Putamen (tissue), 1 donor: Measurements from ENCODE around the gene TM7SF3.
"Not testable (repeated sequence)": the region's sequence is repeated elsewhere in the genome, so short reads cannot be mapped to it uniquely, and the experiment has no call there.

Experiments used
- DNase-seq: peaks from one replicate; pipeline ENCODE4 v3.0.0-alpha.2; 2016; ENCODE audit warnings: low spot score

The TM7SF3 gene

DNA sequence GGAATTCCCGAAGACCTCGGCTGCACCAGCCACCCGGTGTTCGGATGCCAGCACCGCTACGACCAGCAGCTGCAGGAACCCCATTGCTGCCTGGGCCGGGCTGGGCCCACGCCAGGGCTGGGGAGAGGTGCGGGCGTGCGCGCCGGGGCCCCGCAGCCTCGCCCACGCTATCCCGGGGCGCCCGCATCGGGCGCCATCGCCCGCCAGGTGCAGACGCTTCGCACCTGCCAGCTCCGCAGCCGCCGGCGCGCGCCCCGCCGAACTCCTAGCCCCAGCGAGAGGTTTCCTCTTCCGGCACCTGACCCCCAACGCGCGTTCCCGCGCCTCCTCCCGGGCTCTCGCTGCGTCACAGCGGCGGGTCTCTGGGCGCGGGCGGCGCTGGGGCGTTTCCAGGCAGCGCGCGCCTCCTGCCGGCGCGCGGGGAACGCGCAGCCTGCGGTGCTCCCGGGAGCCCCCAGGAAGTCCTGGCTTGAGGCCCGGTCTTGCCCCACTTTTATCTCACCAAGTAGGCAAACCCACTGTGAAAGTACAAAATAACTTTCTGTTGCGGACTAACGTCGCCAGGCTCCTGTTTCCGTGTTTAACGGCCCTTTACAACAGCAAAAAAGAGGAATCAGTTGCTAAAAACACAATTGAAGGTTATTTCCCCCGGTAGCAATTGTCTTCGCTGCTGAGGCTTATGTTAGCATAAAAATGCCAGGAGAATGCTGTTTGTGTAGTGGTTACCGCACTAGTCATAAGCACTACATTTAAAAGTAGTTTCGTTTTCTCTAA is at the start of gene TM7SF3:
TM7SF3 (minus strand) TSS at position 300 of the 774 bp plus-strand sequence; CDS start at position 84, 216 bp downstream.
- peak; percentile 90 for DNase-seq

DNA sequence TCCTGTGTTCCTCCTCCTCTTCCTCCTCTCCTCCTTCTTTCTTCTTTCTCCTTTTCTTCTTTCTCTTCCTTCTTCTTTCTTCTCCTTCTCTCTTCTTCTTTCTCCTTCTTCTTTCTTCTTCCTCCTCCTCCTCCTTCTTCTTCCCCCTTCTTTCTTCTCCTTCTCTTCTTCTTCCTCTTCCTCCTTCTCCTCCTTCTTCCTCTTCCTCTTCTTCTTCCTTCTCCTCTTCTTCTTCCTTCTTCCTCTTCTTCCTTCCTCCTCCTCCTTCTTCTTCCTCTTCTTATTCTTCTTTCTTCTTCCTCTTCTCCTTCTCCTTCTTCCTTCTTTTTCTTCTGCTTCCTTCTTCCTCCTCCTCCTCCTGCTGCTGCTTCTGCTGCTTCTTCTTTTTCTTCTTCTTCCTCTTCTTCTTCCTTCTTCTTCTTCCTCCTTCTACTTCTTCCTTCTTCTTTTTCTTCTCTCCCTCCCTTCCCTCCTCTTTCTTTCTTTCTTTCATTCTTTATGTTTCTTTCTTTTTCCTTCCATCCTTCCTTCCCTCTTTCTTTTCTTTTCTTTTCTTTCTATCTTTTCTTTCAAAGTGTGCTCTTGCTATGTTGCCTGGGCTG is 49.2 kb upstream of the TM7SF3 start:
- no peak for DNase-seq

DNA sequence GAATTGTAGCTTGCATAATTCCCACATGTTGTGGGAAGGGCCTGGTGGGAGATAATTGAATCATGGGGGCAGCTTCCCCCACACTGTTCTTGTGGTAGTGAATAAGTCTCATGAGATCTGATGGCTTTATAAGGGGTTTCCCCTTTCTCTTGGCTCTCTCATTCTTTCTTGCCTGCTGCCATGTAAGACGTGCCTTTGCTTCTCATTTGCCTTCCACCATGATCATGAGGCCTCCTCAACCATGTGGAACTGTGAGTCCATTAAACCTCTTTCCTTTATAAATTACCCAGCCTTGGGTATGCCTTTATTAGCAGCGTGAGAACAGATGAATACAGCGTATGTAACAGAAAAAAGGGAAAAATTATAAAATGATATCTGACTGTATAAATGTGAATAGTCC is 47.1 kb upstream of the TM7SF3 start:
- DNase-seq, result no peak

GRCh38 chr12:27060740-27061139 is 46.6 kb upstream of the TM7SF3 start:
- DNase-seq, result no peak

DNA sequence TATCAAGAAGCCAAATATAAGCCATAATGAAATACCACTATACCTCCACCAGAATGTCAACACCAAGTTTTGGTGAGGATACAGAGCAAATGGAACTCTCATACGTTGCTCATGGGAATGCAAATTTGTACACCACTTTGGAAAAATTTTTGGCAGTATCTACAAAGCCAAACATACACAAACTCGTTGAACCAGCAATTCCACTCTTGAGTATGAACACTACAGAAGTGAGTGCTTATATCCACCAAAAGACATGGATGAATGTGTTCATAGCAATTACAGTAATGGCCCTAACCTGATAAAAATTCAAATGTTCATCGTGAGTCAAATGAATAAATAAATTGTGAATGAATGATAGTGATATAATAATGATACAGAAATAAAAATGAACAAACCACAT is 43.4 kb upstream of the TM7SF3 start:
- DNase-seq, result no peak

GRCh38 chr12:27055966-27056365 is 41.8 kb upstream of the TM7SF3 start:
- DNase-seq, result no peak

- no peak for DNase-seq
Measured at GRCh38 chr12:27052742-27053141, 38.6 kb upstream of the TM7SF3 start.

DNA sequence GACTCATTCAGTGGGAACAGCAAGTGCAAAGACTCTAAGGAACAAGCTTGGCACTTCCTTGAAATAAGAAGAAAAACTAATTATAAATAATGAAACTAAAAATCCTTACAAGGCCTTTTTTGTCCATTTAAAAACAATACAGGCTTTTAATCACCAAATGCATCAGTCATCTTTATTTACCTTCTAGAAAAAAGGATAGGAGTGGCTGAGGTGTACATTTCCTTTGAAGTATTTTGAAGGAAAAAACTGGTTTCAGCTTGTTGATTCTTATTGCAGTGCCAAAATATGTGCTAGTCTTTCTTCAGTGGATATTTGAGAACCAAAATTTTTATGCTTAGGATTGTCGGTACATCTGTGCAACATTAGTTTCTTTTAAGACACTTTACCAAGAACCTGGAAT is 38.0 kb upstream of the TM7SF3 start:
- DNase-seq, result no peak

DNA sequence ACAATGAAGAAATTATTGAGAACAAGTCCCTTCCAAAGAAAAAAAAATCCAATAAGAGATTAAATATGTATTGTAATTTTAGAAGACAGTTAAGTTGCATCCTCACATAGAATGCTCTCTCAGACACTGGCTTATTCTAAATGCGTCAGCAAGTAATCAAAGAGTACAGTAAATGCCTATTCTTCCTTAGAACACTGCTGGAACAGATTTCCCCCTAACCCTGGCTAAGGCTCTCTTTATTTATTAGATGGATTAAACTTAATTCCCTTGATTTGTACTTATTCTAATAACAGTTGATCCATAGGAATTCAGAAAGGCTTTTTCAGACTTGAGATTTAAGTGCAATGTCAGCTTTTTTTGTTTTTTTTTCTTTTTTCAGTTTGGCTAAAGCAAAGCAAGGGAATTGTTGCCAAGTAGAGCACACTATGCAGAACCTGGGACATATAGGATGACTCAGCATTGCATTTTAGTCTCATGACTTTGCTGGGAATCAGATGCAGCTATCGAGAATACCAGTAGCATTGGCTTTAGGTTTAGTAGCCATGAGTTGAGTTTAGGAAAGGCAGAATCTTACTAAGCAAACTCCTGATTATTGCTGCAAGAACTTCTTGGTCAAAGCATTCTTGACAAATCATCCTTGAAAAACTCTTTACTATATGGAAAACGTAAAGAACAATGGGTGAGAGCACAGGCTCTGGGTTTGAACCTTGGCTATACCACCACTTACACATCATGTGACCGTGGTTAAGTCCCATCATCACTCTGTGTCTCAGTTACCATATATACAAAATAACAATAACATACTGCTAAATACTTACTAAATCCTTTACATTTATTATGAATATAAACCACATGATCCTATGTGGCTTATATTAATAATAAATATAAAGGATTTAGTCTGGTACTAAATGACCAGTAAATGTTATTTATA is 34.9 kb upstream of the TM7SF3 start:
- no peak for DNase-seq

DNA sequence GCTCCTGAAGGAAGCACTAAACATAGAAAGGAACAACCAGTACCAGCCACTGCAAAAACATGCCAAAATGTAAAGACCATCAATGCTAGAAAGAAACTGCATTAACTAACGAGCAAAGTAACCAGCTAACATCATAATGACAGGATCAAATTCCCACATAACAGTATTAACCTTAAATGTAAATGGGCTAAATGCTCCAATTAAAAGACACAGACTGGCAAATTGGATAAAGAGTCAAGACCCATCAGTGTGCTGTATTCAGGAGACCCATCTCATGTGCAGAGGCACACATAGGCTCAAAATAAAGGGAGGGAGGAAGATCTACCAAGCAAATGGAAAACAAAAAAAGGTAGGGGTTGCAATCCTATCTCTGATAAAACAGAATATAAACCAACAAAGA is 27.8 kb upstream of the TM7SF3 start:
- not testable (repeated sequence) for DNase-seq

DNA sequence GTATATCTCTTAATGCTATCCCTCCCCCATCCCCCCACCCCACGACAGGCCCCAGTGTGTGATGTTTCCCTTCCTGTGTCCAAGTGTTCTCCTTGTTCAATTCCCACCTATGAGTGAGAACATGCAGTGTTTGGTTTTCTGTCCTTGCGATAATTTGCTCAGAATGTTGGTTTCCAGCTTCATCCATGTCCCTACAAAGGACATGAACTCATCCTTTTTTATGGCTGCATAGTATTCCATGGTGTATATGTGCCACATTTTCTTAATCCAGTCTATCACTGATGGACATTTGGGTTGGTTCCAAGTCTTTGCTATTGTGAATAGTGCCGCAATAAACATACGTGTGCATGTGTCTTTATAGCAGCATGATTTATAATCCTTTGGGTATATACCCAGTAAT is 26.5 kb upstream of the TM7SF3 start:
- not testable (repeated sequence) for DNase-seq

GRCh38 chr12:27034607-27035293 is 20.6 kb upstream of the TM7SF3 start:
- no peak for DNase-seq

GRCh38 chr12:27032679-27033078 is 18.5 kb upstream of the TM7SF3 start:
- DNase-seq, result no peak

DNA sequence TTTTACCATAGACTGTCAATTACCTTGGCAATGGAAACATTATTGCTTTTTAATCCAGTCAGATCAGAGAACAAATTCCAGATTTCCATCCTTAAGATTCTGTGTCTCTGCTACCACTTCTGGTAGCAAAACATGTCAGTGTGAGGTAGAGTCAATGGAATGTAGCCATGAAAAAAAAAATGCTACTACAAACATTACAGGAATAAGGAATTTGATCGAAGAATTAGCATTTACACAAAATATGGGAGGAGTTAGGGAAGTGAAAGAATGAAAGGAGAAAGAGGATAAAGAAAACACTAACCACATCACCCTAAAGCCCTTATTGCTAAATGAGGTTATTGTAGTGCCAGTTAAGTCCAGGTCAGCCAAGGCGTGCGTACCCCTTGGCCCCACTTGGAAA is 17.3 kb upstream of the TM7SF3 start:
- no peak for DNase-seq

GRCh38 chr12:27026257-27026656 is 12.1 kb upstream of the TM7SF3 start:
- no peak for DNase-seq

DNA sequence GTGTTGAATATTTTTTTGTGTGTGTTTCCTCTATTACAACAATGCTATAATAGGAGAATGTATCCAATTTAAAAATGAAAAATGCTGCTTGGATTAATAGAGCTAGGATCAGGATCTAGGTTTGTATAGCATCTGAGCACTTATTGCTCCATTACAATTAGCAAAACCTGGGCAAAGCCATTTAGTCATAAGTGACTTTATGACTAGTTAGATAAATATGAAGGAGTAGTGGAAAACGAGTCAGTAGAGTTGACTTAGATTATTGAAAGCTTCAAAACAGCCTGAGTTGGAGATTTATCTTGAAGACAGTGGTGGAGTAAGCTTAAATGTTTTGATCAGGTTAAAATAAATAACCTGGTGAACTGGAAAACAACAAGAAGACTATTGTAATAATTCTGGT is 10.9 kb upstream of the TM7SF3 start:
- DNase-seq, result no peak

GRCh38 chr12:27024291-27024690 is 10.1 kb upstream of the TM7SF3 start:
- no peak for DNase-seq

DNA sequence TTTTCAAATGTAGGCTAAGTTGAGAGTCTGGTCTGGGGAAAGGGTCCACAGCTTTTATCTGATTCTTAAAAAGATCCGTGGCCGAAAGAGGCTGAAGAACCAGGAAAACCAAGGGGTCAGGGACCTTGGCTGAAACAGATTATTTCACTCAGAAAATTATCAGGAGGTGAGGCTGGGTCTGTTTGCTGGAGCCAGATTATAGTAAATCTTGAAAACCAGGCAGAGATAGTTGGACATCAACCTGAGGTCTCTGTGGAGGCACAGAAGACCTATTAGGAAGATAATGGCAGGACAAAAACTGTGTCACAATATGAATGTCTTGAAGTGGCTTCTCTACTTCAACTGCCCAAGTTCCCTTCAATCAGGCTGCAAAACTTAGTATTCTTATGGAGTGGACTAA is 6.6 kb upstream of the TM7SF3 start:
- no peak for DNase-seq

- DNase-seq, result peak; percentile 81
Measured at GRCh38 chr12:27018037-27018436, 3.9 kb upstream of the TM7SF3 start.

GRCh38 chr12:27017163-27017823 is 3.1 kb upstream of the TM7SF3 start:
- DNase-seq, result not testable (repeated sequence)

GRCh38 chr12:27015730-27016076 is 1.5 kb upstream of the TM7SF3 start:
- DNase-seq, result no peak
